Tibial nerve (tissue), 4 donors: ENCODE data around the gene ACBD3.

ENCODE experiments used
- EP300 ChIP-seq, 2 donors: sonication (generic); formaldehyde crosslinking; IDR thresholded peaks; one replicate each; pipeline ENCODE4 v1.6.1; 2017; ENCODE audit warnings: antibody characterized with exemption in 2 of 2, mild to moderate bottlenecking in 1 of 2
- TF ChIP-seq, protein P1 (sequence below), 5 experiments: fragments of 200-600 bp in 3 of 5; fragments of 450-650 bp in 2 of 5; sonication (generic) in 3 of 5; IDR thresholded peaks; one replicate each; pipeline ENCODE4 v1.5.1; 2016 to 2019; ENCODE audit warnings: antibody characterized with exemption in 5 of 5, mild to moderate bottlenecking in 3 of 5, moderate library complexity in 2 of 5

DNA sequence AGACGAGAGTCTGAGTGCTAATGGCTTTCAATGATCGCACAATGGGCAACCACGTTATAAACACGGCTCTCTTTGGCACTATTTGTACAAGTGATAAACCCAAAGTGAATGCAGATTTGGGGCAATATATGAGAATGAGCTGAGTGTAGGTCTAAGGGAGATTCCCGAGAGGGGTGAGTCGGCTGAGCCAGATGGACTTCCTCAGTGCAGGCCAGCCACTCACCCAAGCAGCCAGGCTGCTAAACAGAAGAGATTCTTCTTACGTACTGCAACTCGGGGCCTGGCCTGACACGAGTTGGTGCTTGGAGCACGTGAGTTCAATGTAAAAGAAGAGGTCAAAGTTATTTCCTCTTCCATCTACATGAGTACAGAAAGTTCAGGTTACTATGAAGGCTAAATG lies 30.7 kb upstream of the ACBD3 start:
- TF ChIP-seq, protein P1, sequence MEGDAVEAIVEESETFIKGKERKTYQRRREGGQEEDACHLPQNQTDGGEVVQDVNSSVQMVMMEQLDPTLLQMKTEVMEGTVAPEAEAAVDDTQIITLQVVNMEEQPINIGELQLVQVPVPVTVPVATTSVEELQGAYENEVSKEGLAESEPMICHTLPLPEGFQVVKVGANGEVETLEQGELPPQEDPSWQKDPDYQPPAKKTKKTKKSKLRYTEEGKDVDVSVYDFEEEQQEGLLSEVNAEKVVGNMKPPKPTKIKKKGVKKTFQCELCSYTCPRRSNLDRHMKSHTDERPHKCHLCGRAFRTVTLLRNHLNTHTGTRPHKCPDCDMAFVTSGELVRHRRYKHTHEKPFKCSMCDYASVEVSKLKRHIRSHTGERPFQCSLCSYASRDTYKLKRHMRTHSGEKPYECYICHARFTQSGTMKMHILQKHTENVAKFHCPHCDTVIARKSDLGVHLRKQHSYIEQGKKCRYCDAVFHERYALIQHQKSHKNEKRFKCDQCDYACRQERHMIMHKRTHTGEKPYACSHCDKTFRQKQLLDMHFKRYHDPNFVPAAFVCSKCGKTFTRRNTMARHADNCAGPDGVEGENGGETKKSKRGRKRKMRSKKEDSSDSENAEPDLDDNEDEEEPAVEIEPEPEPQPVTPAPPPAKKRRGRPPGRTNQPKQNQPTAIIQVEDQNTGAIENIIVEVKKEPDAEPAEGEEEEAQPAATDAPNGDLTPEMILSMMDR (IDR thresholded peaks at IDR 0.05) = no peak
- no peak for TF ChIP-seq EP300 (IDR thresholded peaks at IDR 0.05)
